Measurements from ENCODE around the gene PYHIN1.

- TF ChIP-seq EZH2 (IDR thresholded peaks at IDR 0.05; ENCODE audit: insufficient read depth, poor library complexity, severe bottlenecking): no peak
- no peak for TF ChIP-seq EZH2phosphoT487 (IDR thresholded peaks at IDR 0.05; ENCODE audit: insufficient read depth, low read depth)
Measured at GRCh38 chr1:158984386-158984785, 53.0 kb downstream of the PYHIN1 start.

All from GM23248 (cell line).